H1 (cell line): ENCODE results near the gene HK2. TPM values are rescaled to one million over a fixed set of nuclear protein-coding genes. Genes with fewer than 3 reads are reported as not detected.

ENCODE experiments used
- CTCF ChIA-PET: fragments of 300-600 bp; sonication (Branson Sonifier 250); formaldehyde crosslinking; loops from one replicate; lab custom pipeline; 2021; ENCODE audit not compliant: partially characterized antibody; lab: Charles Lee
- POLR2A ChIA-PET: fragments of 300-600 bp; sonication (Branson Sonifier 250); formaldehyde crosslinking; loops from one replicate; lab custom pipeline; 2021; ENCODE audit warnings: inconsistent platforms; ENCODE audit not compliant: partially characterized antibody; lab: Charles Lee
- DNase-seq, 2 experiments: peaks; one replicate each; pipeline versions ENCODE4 v3.0.0 to v3.0.0-alpha.2; 2010 to 2022; ENCODE audit warnings: low spot score in 2 of 2, low read depth in 1 of 2, mixed read lengths in 1 of 2
- FAIRE-seq: peaks from 2 replicates; lab custom pipeline; 2011; peaks lifted over from hg19 to GRCh38; lab: Jason Lieb, UNC
- H2AFZ ChIP-seq: 2 replicates; pipeline ENCODE4 v1.8.1; 2012; ENCODE audit warnings: low read length, inconsistent platforms
- H2AK5ac ChIP-seq: 2 replicates; pipeline ENCODE4 v1.6.1; 2013; ENCODE audit warnings: low read depth, low read length
- H2BK120ac ChIP-seq: replicated peaks from 2 replicates; pipeline ENCODE3; 2013; ENCODE audit warnings: low read depth, low read length, inconsistent platforms
- H2BK12ac ChIP-seq: 2 replicates; pipeline ENCODE4 v1.6.1; 2013; ENCODE audit warnings: low read depth, low read length
- H2BK15ac ChIP-seq: 2 replicates; pipeline ENCODE4 v1.6.1; 2013; ENCODE audit warnings: low read length
- H2BK20ac ChIP-seq: 2 replicates; pipeline ENCODE4 v1.6.1; 2013; ENCODE audit warnings: low read length
- H2BK5ac ChIP-seq: 2 replicates; pipeline ENCODE4 v1.6.1; 2013; ENCODE audit warnings: low read depth, low read length
- H3K14ac ChIP-seq: 2 replicates; pipeline ENCODE4 v1.6.1; 2013; ENCODE audit warnings: inconsistent platforms; ENCODE audit not compliant: insufficient read length
- H3K18ac ChIP-seq: 2 replicates; pipeline ENCODE4 v1.6.1; 2013; ENCODE audit warnings: low read length; ENCODE audit errors: extremely low read depth
- H3K23ac ChIP-seq: 2 replicates; pipeline ENCODE4 v1.6.1; 2013; ENCODE audit warnings: inconsistent platforms; ENCODE audit not compliant: insufficient read length
- H3K23me2 ChIP-seq: 2 replicates; pipeline ENCODE4 v1.6.1; 2013; ENCODE audit warnings: low read depth, low read length
- H3K27ac ChIP-seq: 2 replicates; pipeline ENCODE4 v1.6.1; 2011; ENCODE audit warnings: low read depth, low read length, inconsistent platforms
- H3K27me3 ChIP-seq, 4 experiments: replicated peaks in 1 of 4; 1 replicate in 1 of 4; 2 replicates in 3 of 4; pipeline versions ENCODE4 v1.6.1 to v1.8.1; 2011 to 2013; ENCODE audit warnings: low read length in 3 of 4, mild to moderate bottlenecking in 3 of 4, inconsistent platforms in 2 of 4, mixed read lengths in 2 of 4, moderate library complexity in 1 of 4; ENCODE audit not compliant: control insufficient read depth in 3 of 4, insufficient read depth in 3 of 4; ENCODE audit errors: extremely low read depth in 1 of 4
- H3K36me3 ChIP-seq, 4 experiments: 2 replicates each; pipeline versions ENCODE4 v1.6.1 to v1.8.1; 2011 to 2013; ENCODE audit warnings: mild to moderate bottlenecking in 4 of 4, low read length in 3 of 4, moderate library complexity in 2 of 4, control low read depth in 1 of 4, inconsistent platforms in 1 of 4; ENCODE audit not compliant: insufficient read depth in 4 of 4, control insufficient read depth in 2 of 4
- H3K4ac ChIP-seq: replicated peaks from 2 replicates; pipeline ENCODE3; 2013; ENCODE audit warnings: low read length, low read depth, mixed read lengths, inconsistent platforms; ENCODE audit not compliant: insufficient read length
- H3K4me1 ChIP-seq, 4 experiments: replicated peaks in 1 of 4; 1 replicate in 1 of 4; 2 replicates in 3 of 4; pipeline versions ENCODE4 v1.6.1 to v1.8.1; 2011 to 2013; ENCODE audit warnings: low read length in 3 of 4, inconsistent platforms in 2 of 4, mixed read lengths in 1 of 4; ENCODE audit not compliant: insufficient read depth in 4 of 4, control insufficient read depth in 3 of 4
- H3K4me2 ChIP-seq, 2 experiments: 2 replicates each; pipeline versions ENCODE4 v1.6.1 to v1.8.1; 2011 to 2013; ENCODE audit warnings: low read depth in 2 of 2, low read length in 2 of 2, control low read depth in 1 of 2, inconsistent platforms in 1 of 2, mild to moderate bottlenecking in 1 of 2; ENCODE audit not compliant: insufficient read depth in 1 of 2
- H3K4me3 ChIP-seq, 4 experiments: fragments of 200-600, 300-600 bp in 1 of 4; sonication (generic), shearing (Covaris generic), sonication (Bioruptor Twin) in 1 of 4; 2 replicates each; pipeline versions ENCODE4 v1.5.1 to v1.8.1; 2011 to 2016; ENCODE audit warnings: low read length in 4 of 4, low read depth in 3 of 4, control low read depth in 2 of 4, inconsistent platforms in 2 of 4, mild to moderate bottlenecking in 2 of 4, mixed read lengths in 1 of 4, moderate library complexity in 1 of 4; ENCODE audit not compliant: insufficient read depth in 2 of 4; ENCODE audit errors: extremely low read depth in 1 of 4
- H3K56ac ChIP-seq: replicated peaks from 2 replicates; pipeline ENCODE3; 2013; ENCODE audit warnings: low read depth, mild to moderate bottlenecking, mixed read lengths, low read length, inconsistent platforms; ENCODE audit not compliant: insufficient read length
- H3K79me1 ChIP-seq: 2 replicates; pipeline ENCODE4 v1.6.1; 2013; ENCODE audit warnings: low read depth, low read length, control low read depth
- H3K79me2 ChIP-seq, 2 experiments: 2 replicates each; pipeline versions ENCODE4 v1.6.1 to v1.8.1; 2012 to 2013; ENCODE audit warnings: low read length in 2 of 2, mild to moderate bottlenecking in 2 of 2, inconsistent platforms in 1 of 2; ENCODE audit not compliant: insufficient read depth in 2 of 2, control insufficient read depth in 1 of 2
- H3K9ac ChIP-seq, 4 experiments: replicated peaks in 1 of 4; 1 replicate in 1 of 4; 2 replicates in 3 of 4; pipeline versions ENCODE4 v1.6.1 to v1.8.1; 2011 to 2013; ENCODE audit warnings: low read depth in 3 of 4, low read length in 3 of 4, control low read depth in 2 of 4, mild to moderate bottlenecking in 2 of 4, moderate library complexity in 2 of 4, inconsistent platforms in 1 of 4; ENCODE audit errors: extremely low read depth in 1 of 4
- H3K9me3 ChIP-seq, 2 experiments: 2 replicates each; pipeline versions ENCODE4 v1.6.1 to v1.8.1; 2012 to 2013; ENCODE audit warnings: mild to moderate bottlenecking in 2 of 2, moderate library complexity in 2 of 2, control low read depth in 1 of 2, inconsistent platforms in 1 of 2, low read depth in 1 of 2, low read length in 1 of 2, mixed read lengths in 1 of 2; ENCODE audit not compliant: insufficient read depth in 2 of 2
- H4K20me1 ChIP-seq, 2 experiments: replicated peaks in 1 of 2; 2 replicates each; pipeline versions ENCODE3 to v1.8.1; 2011 to 2013; ENCODE audit warnings: inconsistent platforms in 2 of 2, low read length in 2 of 2, mild to moderate bottlenecking in 1 of 2; ENCODE audit not compliant: insufficient read depth in 2 of 2, control insufficient read depth in 1 of 2
- H4K5ac ChIP-seq: 2 replicates; pipeline ENCODE4 v1.6.1; 2013; ENCODE audit warnings: low read length, low read depth, mixed read lengths, inconsistent platforms; ENCODE audit not compliant: insufficient read length
- H4K8ac ChIP-seq: 2 replicates; pipeline ENCODE4 v1.8.0; 2013; ENCODE audit warnings: mild to moderate bottlenecking, moderate library complexity, low read length, inconsistent platforms; ENCODE audit not compliant: insufficient read depth; ENCODE audit errors: extremely low read depth
- H4K91ac ChIP-seq: replicated peaks from 2 replicates; pipeline ENCODE3; 2013; ENCODE audit warnings: low read length, mixed read lengths, inconsistent platforms; ENCODE audit not compliant: insufficient read length
- CHD2 ChIP-seq: IDR thresholded peaks from 2 replicates; pipeline ENCODE4 v1.6.1; 2012; ENCODE audit warnings: low read length, improper control_type of control experiment
- WGBS, 2 experiments: shearing (Covaris generic) in 1 of 2; methylation state at CpG; one replicate each; pipeline versions ENCODE4 v1.1.6 to v1.1.7; 2013 to 2015; ENCODE audit warnings: low lambda C conversion rate in 2 of 2, mixed read lengths in 2 of 2, inconsistent platforms in 1 of 2, low coverage in 1 of 2, missing lambda C conversion rate in 1 of 2; ENCODE audit not compliant: insufficient replicate concordance in 2 of 2, insufficient coverage in 1 of 2, insufficient read length in 1 of 2; ENCODE audit errors: extremely low coverage in 1 of 2, missing lambda C conversion rate in 1 of 2; 5-methylcytosine and 5-hydroxymethylcytosine counted together
- polyA plus RNA-seq, 7 experiments: library from polyadenylated mRNA; depleted of rRNA in 3 of 7; stranded (reverse) in 5 of 7; unstranded in 2 of 7; fragments of >200 nt in 5 of 7; fragments of 200-250 nt in 2 of 7; gene quantifications; 1 replicate in 5 of 7; 2 replicates in 1 of 7; 4 replicates in 1 of 7; pipeline versions ENCODE4 v1.2.1 to v1.2.3, GENCODE V29; 2011 to 2013; ENCODE audit warnings: missing spikeins in 2 of 7, mixed read lengths in 2 of 7
- total RNA-seq: library from RNA; stranded (reverse); fragmentation: NEBNext Ultra II Directional; extraction: Animal tissue kit (Norgen Biotek cat#: 25700); gene quantifications from 2 replicates; pipeline ENCODE4 v1.2.1, GENCODE V29; 2021

HK2 gene
- total and polyA plus RNA-seq, 2 of the 8 experiments (the other 6 are each of a cell fraction or from before 2014, with no cell fraction given): 22.1 to 61.9 TPM

GRCh38 chr2:74883011-74883410 lies 49.1 kb downstream of the HK2 start:
- DNase-seq (no peak), FAIRE-seq (no peak)
- H3K4me3 ChIP-seq: no peak overlapping the region
- no peaks in the 10 kb centered on the region for H3K4me1 ChIP-seq
- H2AFZ ChIP-seq: no peak overlapping the region
- no peak overlapping the region for H4K91ac ChIP-seq
- CTCF ChIA-PET: interaction anchor here (0.6 kb wide), 1 partner anchor 44 kb away, joined by 4 read pairs; no protein-coding TSS in a partner anchor
- H3K27ac ChIP-seq: no peak overlapping the region
- H3K79me2 ChIP-seq: no peaks in the 10 kb centered on the region; a peak in 1 of 4 replicates
- H3K79me1 ChIP-seq: no peaks in the 10 kb centered on the region
- H4K8ac ChIP-seq: no peak overlapping the region
- no peak overlapping the region for H2BK12ac ChIP-seq
- no peak overlapping the region for H2BK120ac ChIP-seq
- H3K56ac ChIP-seq: no peak overlapping the region
- H4K20me1 ChIP-seq: peaks cover 8 to 11% of the 10 kb centered on the region in 2 experiments
- no peaks in the 10 kb centered on the region for H3K9me3 ChIP-seq
- H3K4ac ChIP-seq: no peak overlapping the region
- H3K27me3 ChIP-seq: no peaks in the 10 kb centered on the region
- H3K36me3 ChIP-seq: peaks cover 67 to 96% (median 93%) of the 10 kb centered on the region in 4 experiments
- no peak overlapping the region for H2AK5ac ChIP-seq
- H3K23ac ChIP-seq: no peak overlapping the region
- no peak overlapping the region for H2BK20ac ChIP-seq
- no peak overlapping the region for H2BK5ac ChIP-seq
- H4K5ac ChIP-seq: no peak overlapping the region
- H2BK15ac ChIP-seq: no peak overlapping the region
- H3K23me2 ChIP-seq: no peaks in the 10 kb centered on the region
- no peak overlapping the region for H3K18ac ChIP-seq
- H3K14ac ChIP-seq: no peak overlapping the region
- no peak overlapping the region for H3K9ac ChIP-seq
- 94% methylated on average over 6 of the region's 6 CpGs; no CpG with 5 or more reads in 1 of the 2 experiments for WGBS, 2 experiments
- no peak overlapping the region for H3K4me2 ChIP-seq
- POLR2A ChIA-PET: no interaction called here
- no peak for TF ChIP-seq CHD2
